SK-N-SH treated with all-trans-retinoic acid at 6 μM for 48 hours (cell line): ENCODE measurements around the gene CYP2W1.
"Not testable (repeated sequence)": the region's sequence is repeated elsewhere in the genome, so short reads cannot be mapped to it uniquely, and the experiment has no call there.

Source experiments
- ATAC-seq: fragments of 200-7000 bp; cut with Tn5 transposase; 3 replicates; pipeline ENCODE4 v1.9.1; 2020; ENCODE audit warnings: mild to moderate bottlenecking, moderate library complexity
- ARNTL ChIP-seq: fragments of 450-650 bp; formaldehyde crosslinking; IDR thresholded peaks from 2 replicates; pipeline ENCODE4 v1.5.0; 2020; ENCODE audit warnings: low read depth, mild to moderate bottlenecking, moderate library complexity, borderline replicate concordance
- BACH2 ChIP-seq: fragments of 250-450 bp; sonication (Bioruptor Pico); IDR thresholded peaks from 2 replicates; pipeline ENCODE4 v1.9.0; 2021; ENCODE audit warnings: mild to moderate bottlenecking, borderline replicate concordance
- CREB5 ChIP-seq: fragments of 250-450 bp; sonication (Bioruptor Pico); IDR thresholded peaks from 2 replicates; pipeline ENCODE4 v1.5.1; 2020; ENCODE audit warnings: low read depth, mild to moderate bottlenecking, moderate library complexity
- CSDC2 ChIP-seq: fragments of 250-450 bp; sonication (Bioruptor Pico); IDR thresholded peaks from 2 replicates; pipeline ENCODE4 v1.5.0; 2020; ENCODE audit warnings: mild to moderate bottlenecking, moderate library complexity
- CSRNP3 ChIP-seq: fragments of 250-450 bp; sonication (Bioruptor Pico); IDR thresholded peaks from 2 replicates; pipeline ENCODE4 v1.5.1; 2021; ENCODE audit warnings: mild to moderate bottlenecking, moderate library complexity
- ESRRG ChIP-seq: fragments of 250-450 bp; sonication (Bioruptor Pico); IDR thresholded peaks from 2 replicates; pipeline ENCODE4 v1.6.1; 2021; ENCODE audit warnings: mild to moderate bottlenecking
- GLIS3 ChIP-seq: fragments of 250-450 bp; sonication (Bioruptor Pico); IDR thresholded peaks from 2 replicates; pipeline ENCODE4 v1.5.0; 2020; ENCODE audit warnings: mild to moderate bottlenecking, moderate library complexity
- ISL1 ChIP-seq: fragments of 250-450 bp; sonication (Bioruptor Pico); IDR thresholded peaks from 2 replicates; pipeline ENCODE4 v2.1.2; 2022; ENCODE audit warnings: mild to moderate bottlenecking, moderate library complexity
- OSR1 ChIP-seq: fragments of 250-450 bp; sonication (Bioruptor Pico); IDR thresholded peaks from 2 replicates; pipeline ENCODE4 v1.8.0; 2022; ENCODE audit warnings: moderate library complexity, mild to moderate bottlenecking, inconsistent platforms
- POU6F1 ChIP-seq: fragments of 250-450 bp; sonication (Bioruptor Pico); IDR thresholded peaks from 2 replicates; pipeline ENCODE4 v1.8.0; 2021; ENCODE audit warnings: low read depth, mild to moderate bottlenecking, moderate library complexity, borderline replicate concordance
- RARB ChIP-seq: fragments of 250-450 bp; sonication (Bioruptor Pico); IDR thresholded peaks from 2 replicates; pipeline ENCODE4 v1.8.0; 2021; ENCODE audit warnings: mild to moderate bottlenecking, moderate library complexity
- SNAI2 ChIP-seq: fragments of 250-450 bp; sonication (Bioruptor Pico); IDR thresholded peaks from 2 replicates; pipeline ENCODE4 v1.5.0; 2020; ENCODE audit warnings: mild to moderate bottlenecking, moderate library complexity
- TCF4 ChIP-seq: fragments of 250-450 bp; sonication (Bioruptor Pico); IDR thresholded peaks from 2 replicates; pipeline ENCODE4 v1.8.0; 2021; ENCODE audit warnings: mild to moderate bottlenecking, moderate library complexity, borderline replicate concordance
- TOX ChIP-seq: fragments of 250-450 bp; sonication (Bioruptor Pico); IDR thresholded peaks from 2 replicates; pipeline ENCODE4 v1.8.0; 2021; ENCODE audit warnings: mild to moderate bottlenecking, moderate library complexity, borderline replicate concordance
- TSHZ2 ChIP-seq: fragments of 250-450 bp; sonication (Bioruptor Pico); IDR thresholded peaks from 2 replicates; pipeline ENCODE4 v1.5.0; 2020; ENCODE audit warnings: mild to moderate bottlenecking, moderate library complexity
- ZC3H10 ChIP-seq: fragments of 250-450 bp; sonication (Bioruptor Pico); IDR thresholded peaks from 2 replicates; pipeline ENCODE4 v1.5.1; 2021; ENCODE audit warnings: mild to moderate bottlenecking, moderate library complexity
- ZFP3 ChIP-seq: fragments of 250-450 bp; sonication (Bioruptor Pico); IDR thresholded peaks from 2 replicates; pipeline ENCODE4 v1.5.0; 2020; ENCODE audit warnings: mild to moderate bottlenecking, moderate library complexity
- ZFP30 ChIP-seq: fragments of 450-650 bp; formaldehyde crosslinking; IDR thresholded peaks from 2 replicates; pipeline ENCODE4 v1.5.0; 2022; ENCODE audit warnings: mild to moderate bottlenecking, moderate library complexity
- ZNF565 ChIP-seq: fragments of 450-650 bp; formaldehyde crosslinking; conservative IDR thresholded peaks from 2 replicates; pipeline ENCODE4 v1.5.0; 2020; ENCODE audit warnings: low read depth, mild to moderate bottlenecking, moderate library complexity
- ZNF70 ChIP-seq: fragments of 450-650 bp; formaldehyde crosslinking; IDR thresholded peaks from 2 replicates; pipeline ENCODE4 v1.5.0; 2020; ENCODE audit warnings: mild to moderate bottlenecking, moderate library complexity

CYP2W1 gene

GRCh38 chr7:940599-941408 lies 42.2 kb upstream of the CYP2W1 start:
- no peak for ATAC-seq
- TF ChIP-seq CSRNP3 (CRISPR knock-in tag) (no peak), BACH2 (CRISPR knock-in tag) (no peak), POU6F1 (CRISPR knock-in tag) (no peak), ESRRG (no peak), OSR1 (CRISPR knock-in tag) (no peak), TCF4 (CRISPR knock-in tag) (no peak), TSHZ2 (CRISPR knock-in tag) (no peak), ZNF565 (no peak)

GRCh38 chr7:943793-944192 lies 39.2 kb upstream of the CYP2W1 start:
- ATAC-seq = not testable (repeated sequence)

GRCh38 chr7:944744-945143 lies 38.2 kb upstream of the CYP2W1 start:
- no peak for TF ChIP-seq SNAI2 (CRISPR knock-in tag)
- TF ChIP-seq CREB5 (CRISPR knock-in tag) = no peak
- TF ChIP-seq ARNTL (CRISPR knock-in tag) = no peak
- no peak for TF ChIP-seq OSR1 (CRISPR knock-in tag)
- TF ChIP-seq CSRNP3 (CRISPR knock-in tag) = no peak
- no peak for TF ChIP-seq TCF4 (CRISPR knock-in tag)
- no peak for TF ChIP-seq RARB (CRISPR knock-in tag)
- TF ChIP-seq BACH2 (CRISPR knock-in tag) = no peak
- TF ChIP-seq TOX = no peak
- no peak for TF ChIP-seq TSHZ2 (CRISPR knock-in tag)
- TF ChIP-seq ZFP3 = no peak
- TF ChIP-seq ISL1 (CRISPR knock-in tag) = no peak
- no peak for TF ChIP-seq POU6F1 (CRISPR knock-in tag)
- TF ChIP-seq ZC3H10 (CRISPR knock-in tag) = no peak
- TF ChIP-seq ZFP30 = no peak
- TF ChIP-seq ESRRG = no peak
- no peak for TF ChIP-seq CSDC2 (CRISPR knock-in tag)
- no peak for TF ChIP-seq ZNF70
- no peak for TF ChIP-seq GLIS3
- TF ChIP-seq, all 23 proteins: peak for 0
- ATAC-seq = no peak
